Renal pelvis (tissue), 12 donors: ENCODE data around the gene CLECL1. TPM values are rescaled to one million over a fixed set of nuclear protein-coding genes. Genes with fewer than 3 reads are reported as not detected.

Experiments
- DNase-seq: peaks from one replicate; pipeline ENCODE4 v3.0.0-alpha.2; 2013
- long read RNA-seq, 16 experiments: transcript quantifications; one replicate each; lab custom pipeline, GENCODE V29; 2026
- polyA plus RNA-seq, 3 donors: library from polyadenylated mRNA; unstranded; fragments of 120-200 nt; gene quantifications; one replicate each; pipeline ENCODE4 v1.2.1, GENCODE V29; 2013; ENCODE audit not compliant: insufficient read length in 3 of 3

The CLECL1 gene
- polyA plus RNA-seq: under 1 TPM in 2 of 3 donors, not detected in 1; 0.21 to 0.22 TPM
- long read RNA-seq, donor 1: 0 reads
- long read RNA-seq, donor 2: 0 reads
- long read RNA-seq, donor 3: 0 reads
- long read RNA-seq, donor 4: 0 reads
- long read RNA-seq, donor 5: 0 reads
- long read RNA-seq, donor 6: 0 reads
- long read RNA-seq, donor 7: 0 reads
- long read RNA-seq, donor 8, partial matches to known transcripts: 0 of 1 reads
- long read RNA-seq, donor 8, other reads (novel, unspliced or antisense): 0 of 1 reads
- long read RNA-seq, donor 9, partial matches to known transcripts: 0 of 2 reads
- long read RNA-seq, donor 9, other reads (novel, unspliced or antisense): 0 of 2 reads
- long read RNA-seq, donor 10: 0 reads
- long read RNA-seq, donor 11: 0 reads
- long read RNA-seq, donor 12: 0 reads
- long read RNA-seq, donor 13: 0 reads
- long read RNA-seq, donor 14: 0 reads
- long read RNA-seq, donor 15: 0 reads
- long read RNA-seq, donor 16: 0 reads

- DNase-seq: no peak
These were observed at the start of gene CLECL1 for GRCh38 chr12:9732921-9733461. Gene CLECL1 (minus strand): TSS chr12:9733097.

- no peak for DNase-seq
These were observed 48.5 kb upstream of the CLECL1 start for GRCh38 chr12:9781360-9781759.

- DNase-seq: no peak
These were observed 46.3 kb upstream of the CLECL1 start for GRCh38 chr12:9779209-9779608.

- DNase-seq: no peak
These were observed 43.9 kb upstream of the CLECL1 start for GRCh38 chr12:9776781-9777180.

- no peak for DNase-seq
These were observed 40.5 kb upstream of the CLECL1 start for GRCh38 chr12:9773216-9773877.

- DNase-seq: no peak
These were observed 30.1 kb upstream of the CLECL1 start for GRCh38 chr12:9763025-9763424.

GRCh38 chr12:9762369-9762768 lies 29.5 kb upstream of the CLECL1 start:
- no peak for DNase-seq

- no peak for DNase-seq
These were observed 28.5 kb upstream of the CLECL1 start for GRCh38 chr12:9761419-9761781.

- DNase-seq: no peak
These were observed 28.0 kb upstream of the CLECL1 start, which contains the start of gene CD69 for GRCh38 chr12:9760699-9761418. Gene CD69 (minus strand): TSS chr12:9760901. CDS start chr12:9760820, 81 bp downstream.

- no peak for DNase-seq
These were observed 27.2 kb upstream of the CLECL1 start for GRCh38 chr12:9760120-9760519.

GRCh38 chr12:9759694-9760093 lies 26.8 kb upstream of the CLECL1 start:
- DNase-seq: no peak

GRCh38 chr12:9758119-9758518 lies 25.2 kb upstream of the CLECL1 start:
- no peak for DNase-seq

- no peak for DNase-seq
These were observed 24.6 kb upstream of the CLECL1 start for GRCh38 chr12:9757433-9758025.

- DNase-seq: no peak
These were observed 23.8 kb upstream of the CLECL1 start for GRCh38 chr12:9756706-9757105.

GRCh38 chr12:9756170-9756569 lies 23.3 kb upstream of the CLECL1 start:
- no peak for DNase-seq

- no peak for DNase-seq
These were observed 22.7 kb upstream of the CLECL1 start for GRCh38 chr12:9755567-9755966.

GRCh38 chr12:9755035-9755434 lies 22.1 kb upstream of the CLECL1 start:
- DNase-seq: no peak

- no peak for DNase-seq
These were observed 21.4 kb upstream of the CLECL1 start for GRCh38 chr12:9754099-9754927.

GRCh38 chr12:9753498-9753897 lies 20.6 kb upstream of the CLECL1 start:
- no peak for DNase-seq

- DNase-seq: no peak
These were observed 20.2 kb upstream of the CLECL1 start for GRCh38 chr12:9753073-9753472.
